NCI-H128 (cell line): ENCODE results near the gene CCT7.
"Not testable (repeated sequence)": the region's sequence is repeated elsewhere in the genome, so short reads cannot be mapped to it uniquely, and the experiment has no call there.

Experiments used
- DNase-seq: peaks from one replicate; lab custom pipeline; 2025; ENCODE audit not compliant: unreplicated experiment; lab: John Stamatoyannopoulos, UW

Gene CCT7

DNA sequence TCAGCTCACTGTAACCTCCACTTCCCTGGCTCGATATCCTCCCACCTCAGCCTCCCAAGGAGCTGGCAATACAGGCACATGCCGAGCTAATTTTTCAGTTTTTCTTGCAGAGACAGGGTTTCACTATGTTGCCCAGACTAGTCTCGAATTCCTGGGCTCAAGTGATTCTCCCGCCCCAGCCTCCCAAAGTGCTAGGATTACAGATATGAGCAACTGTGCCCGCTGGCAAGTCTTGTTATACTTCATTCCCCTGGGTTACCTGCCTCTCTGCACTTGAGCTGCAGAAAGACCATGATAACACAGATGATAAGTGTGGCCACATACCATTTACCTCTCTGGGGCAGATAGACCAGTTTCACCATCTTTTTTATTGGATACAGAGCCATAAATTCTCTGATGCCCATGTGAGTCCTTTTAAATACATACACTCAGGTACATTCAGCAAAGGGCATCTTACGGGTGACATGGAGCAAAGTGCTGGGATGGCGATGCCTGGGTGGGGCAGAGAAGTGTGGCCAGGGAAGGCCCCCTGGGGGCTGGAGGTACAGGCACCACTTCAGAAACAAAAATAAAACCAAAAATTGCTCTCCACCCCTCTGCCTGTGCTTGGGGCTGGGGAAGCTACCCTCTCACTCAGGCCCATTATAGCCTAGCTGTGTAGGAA lies 20.4 kb downstream of the CCT7 start:
- no peak for DNase-seq

- no peak for DNase-seq
Observed at GRCh38 chr2:73255007-73255644, 21.0 kb downstream of the CCT7 start.

- no peak for DNase-seq
Observed at GRCh38 chr2:73255907-73256617, 22.0 kb downstream of the CCT7 start.

GRCh38 chr2:73256618-73256922 lies 22.5 kb downstream of the CCT7 start:
- no peak for DNase-seq

DNA sequence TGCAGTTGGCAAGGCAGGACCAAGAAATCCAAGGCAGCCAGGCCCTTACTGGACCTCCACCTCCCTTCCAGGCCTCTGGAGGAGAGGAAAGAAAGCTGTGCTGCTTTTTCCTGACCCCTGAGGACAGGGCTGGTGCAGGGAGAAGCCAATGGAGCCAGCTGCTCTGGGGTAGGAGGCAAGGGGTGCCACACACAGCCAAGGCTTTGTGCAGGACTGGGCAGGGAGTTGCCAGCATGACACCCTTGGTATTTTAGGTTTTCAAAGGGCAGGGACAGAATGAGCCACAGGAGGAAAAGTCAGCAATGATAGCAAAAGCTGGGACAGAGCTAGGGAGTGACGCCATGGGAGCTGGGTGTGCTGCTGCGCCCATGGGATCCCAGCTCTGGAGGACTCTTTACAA lies 22.9 kb downstream of the CCT7 start:
- DNase-seq: no peak

- DNase-seq: no peak
Observed at GRCh38 chr2:73257425-73258125, 23.5 kb downstream of the CCT7 start.

GRCh38 chr2:73258186-73258912 lies 24.2 kb downstream of the CCT7 start:
- no peak for DNase-seq

DNA sequence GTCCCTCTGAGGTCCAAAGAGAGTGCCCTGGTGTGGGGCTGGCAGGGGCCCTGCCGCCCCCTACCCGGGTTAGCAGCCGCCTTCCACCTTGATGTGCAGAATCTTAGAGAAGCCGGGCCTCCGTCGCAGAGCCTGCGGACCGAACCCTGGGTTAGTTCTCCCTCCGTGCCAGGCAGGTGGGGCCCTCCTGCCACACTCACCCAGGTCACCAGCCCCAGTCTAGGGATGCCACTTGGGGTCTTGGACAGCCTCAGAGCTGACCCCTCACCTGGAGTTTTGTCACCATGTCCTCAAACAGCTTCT lies 24.8 kb downstream of the CCT7 start:
- no peak for DNase-seq

DNA sequence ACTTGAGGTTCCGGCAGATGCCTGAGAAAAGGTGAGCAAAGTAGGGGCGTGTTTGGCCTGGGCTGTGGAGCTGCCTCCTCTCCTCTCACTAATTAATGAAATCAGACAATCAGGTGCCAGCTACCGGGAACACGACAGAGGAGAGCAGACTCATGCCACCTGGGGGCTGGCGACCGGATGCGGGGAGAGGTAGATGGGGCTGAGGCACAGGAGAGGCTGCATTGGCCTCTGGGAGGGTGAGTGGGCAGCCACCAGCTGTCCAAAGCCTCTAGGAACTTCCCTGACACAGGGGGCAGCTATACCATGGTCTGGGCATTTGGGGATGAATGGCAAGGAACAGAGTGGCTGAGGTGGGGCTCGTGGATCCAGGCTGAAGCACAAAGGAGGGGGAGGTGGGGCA lies 25.2 kb downstream of the CCT7 start:
- no peak for DNase-seq

GRCh38 chr2:73259704-73260337 lies 25.7 kb downstream of the CCT7 start:
- no peak for DNase-seq

DNA sequence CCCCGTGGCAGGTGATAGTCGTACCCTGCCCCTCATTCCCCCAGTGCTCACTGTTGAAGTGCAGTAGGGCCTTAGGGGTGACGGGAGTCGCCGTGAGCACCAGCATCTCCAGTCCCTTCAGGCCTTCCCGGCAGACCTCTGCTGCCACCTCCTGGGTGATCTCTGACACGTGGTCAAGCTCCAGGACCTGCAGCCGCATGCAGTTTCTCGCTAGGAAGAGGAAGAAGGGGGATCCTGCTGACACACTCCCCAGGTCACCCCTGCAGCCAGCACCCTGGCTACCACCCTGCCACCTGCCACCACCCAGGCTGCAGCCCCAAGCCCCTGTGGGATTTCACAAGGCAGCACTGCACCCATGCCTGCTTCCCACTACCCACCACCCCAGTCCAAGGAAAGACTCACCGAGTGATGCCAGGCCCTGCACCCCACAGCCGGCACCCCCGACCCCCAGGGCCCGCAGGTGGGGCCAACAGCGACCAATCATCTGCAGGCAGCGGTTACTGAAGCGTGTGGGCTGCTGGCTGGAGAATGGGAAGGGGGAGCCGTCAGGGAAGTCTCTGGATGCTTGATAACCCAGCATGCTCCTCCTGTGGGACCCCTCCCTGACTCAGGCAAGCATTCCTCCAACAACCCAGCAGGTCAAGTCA lies 26.4 kb downstream of the CCT7 start:
- no peak for DNase-seq

- no peak for DNase-seq
Observed at GRCh38 chr2:73262108-73262651, 28.1 kb downstream of the CCT7 start.

DNA sequence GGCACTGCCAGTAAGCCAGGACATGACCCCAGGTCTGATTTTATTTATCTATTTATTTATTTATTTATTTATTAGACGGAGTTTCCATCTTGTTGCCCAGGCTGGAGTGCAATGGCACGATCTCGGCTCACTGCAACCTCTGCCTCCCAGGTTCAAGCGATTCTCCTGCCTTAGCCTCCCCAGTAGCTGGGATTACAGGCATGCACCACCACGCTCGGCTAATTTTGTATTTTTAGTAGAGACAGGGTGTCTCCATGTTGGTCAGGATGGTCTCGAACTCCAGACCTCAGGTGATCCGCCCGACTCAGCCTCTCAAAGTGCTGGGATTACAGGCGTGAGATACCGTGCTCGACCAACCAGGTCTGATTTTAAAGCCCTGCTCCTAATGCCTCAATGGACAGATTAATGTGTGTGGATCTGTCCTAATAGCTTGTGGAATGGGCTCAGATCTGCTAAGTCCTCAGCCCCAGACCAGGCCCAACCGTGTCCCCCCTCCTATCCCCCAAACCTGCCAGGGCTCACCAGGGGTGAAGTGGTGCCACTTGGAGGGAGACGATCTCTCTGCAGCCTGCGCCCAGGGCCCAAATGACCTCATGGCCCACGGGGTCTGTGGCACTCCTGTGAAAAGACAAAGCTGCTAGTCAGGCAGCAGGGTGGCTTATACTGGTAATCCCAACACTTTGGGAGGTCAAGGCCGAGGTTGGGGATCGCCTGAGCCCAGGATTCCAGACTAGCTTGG lies 28.8 kb downstream of the CCT7 start:
- DNase-seq: not testable (repeated sequence)

GRCh38 chr2:73263540-73264331 lies 29.6 kb downstream of the CCT7 start:
- DNase-seq: no peak

- no peak for DNase-seq
Observed at GRCh38 chr2:73264332-73264606, 30.2 kb downstream of the CCT7 start.

- no peak for DNase-seq
Observed at GRCh38 chr2:73264783-73265182, 30.7 kb downstream of the CCT7 start.

DNA sequence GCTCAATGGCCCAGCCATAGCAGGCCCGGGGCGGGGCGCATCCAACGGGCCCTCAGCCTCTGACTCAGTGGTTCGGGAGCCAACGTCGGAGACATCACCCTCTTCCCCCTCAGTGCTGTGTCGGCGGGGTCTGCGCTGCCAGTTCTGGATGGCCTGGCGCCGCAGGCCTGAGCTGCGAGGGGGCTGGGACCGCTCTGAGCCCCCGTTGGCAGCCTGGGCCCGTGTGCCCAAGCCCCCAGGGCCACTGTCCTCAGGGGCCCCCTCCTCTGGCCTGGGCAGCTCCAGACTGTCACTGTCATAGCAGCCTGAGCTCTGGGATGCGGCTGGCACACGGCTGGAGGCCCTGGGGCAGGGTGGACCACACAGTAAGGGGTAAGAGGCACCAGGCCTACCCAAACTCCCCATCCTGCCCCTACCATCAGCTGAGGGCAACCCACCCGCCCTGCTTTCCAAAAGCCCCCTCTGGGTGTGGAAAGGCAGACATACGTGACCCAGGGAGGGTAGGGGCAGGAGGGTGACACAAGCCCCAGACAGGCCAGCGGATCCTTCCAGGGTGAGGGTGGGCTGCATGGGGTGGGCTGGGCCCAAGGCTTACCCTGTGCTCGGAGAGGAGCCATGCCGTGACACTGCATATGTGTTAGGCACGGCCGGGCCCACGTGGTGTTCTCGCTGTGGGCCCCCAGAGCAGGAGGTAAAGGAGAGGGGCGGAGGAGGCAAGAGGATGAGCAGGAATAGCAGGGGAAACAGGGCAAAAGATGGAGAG lies 31.4 kb downstream of the CCT7 start:
- no peak for DNase-seq
